ENCODE results near the gene METTL4. TPM values are rescaled to one million over a fixed set of nuclear protein-coding genes. Genes with fewer than 3 reads are reported as not detected.

METTL4 gene
- total and polyA plus RNA-seq, 9 of the 15 experiments (the other 6 are each of a cell fraction or from before 2014, with no cell fraction given), result 7.9 to 32.8 (median 22.1) TPM

DNA sequence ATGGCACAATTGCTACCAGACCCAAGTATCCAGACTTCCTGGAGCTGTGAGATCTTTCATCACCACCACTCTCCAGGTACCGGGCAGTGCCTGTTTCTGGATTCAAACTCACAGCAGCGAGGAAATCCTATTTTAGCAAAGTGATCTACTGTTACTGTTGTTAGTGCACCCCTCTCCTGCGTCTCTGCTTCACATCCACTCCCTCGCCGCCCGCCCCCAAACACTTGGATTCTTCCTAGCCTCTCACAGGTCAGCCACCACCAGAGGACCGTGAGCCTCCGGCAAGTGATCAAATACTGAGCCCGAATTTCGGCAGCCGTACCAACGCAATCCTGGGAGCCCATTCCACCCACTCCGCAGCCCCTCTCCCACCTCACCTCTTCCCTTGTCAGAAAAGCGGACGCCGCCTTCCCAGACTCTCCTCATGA lies 519 bp downstream of the METTL4 start (continued):
- TF ChIP-seq POLR3G (IDR thresholded peaks at IDR 0.05; ENCODE audit: extremely low read depth, insufficient read length, insufficient replicate concordance) (no peak), RBM17 (IDR thresholded peaks at IDR 0.05; ENCODE audit: borderline replicate concordance, low read depth, low read length) (no peak), ETS1 (conservative IDR thresholded peaks at IDR 0.05; ENCODE audit: control insufficient read depth, low read depth, low read length) (no peak), SP2 (IDR thresholded peaks at IDR 0.05; ENCODE audit: extremely low read depth, low read depth, low read length, poor library complexity, severe bottlenecking) (no peak), RBBP5 (IDR thresholded peaks at IDR 0.05; ENCODE audit: borderline replicate concordance, insufficient read depth, low read length, poor library complexity, severe bottlenecking) (no peak), HMG20B (CRISPR knock-in tag; IDR thresholded peaks at IDR 0.05) (no peak), SMARCC2 (IDR thresholded peaks at IDR 0.05; ENCODE audit: low read depth) (no peak), GTF2E2 (tag; IDR thresholded peaks at IDR 0.05) (no peak), BCOR (IDR thresholded peaks at IDR 0.05) (no peak), CHD2 (IDR thresholded peaks at IDR 0.05; ENCODE audit: low read depth, low read length) (no peak), ZNF75A (CRISPR knock-in tag; IDR thresholded peaks at IDR 0.05) (no peak), HNRNPL (IDR thresholded peaks at IDR 0.05; ENCODE audit: low read depth, low read length) (no peak), SRSF7 (optimal IDR thresholded peaks at IDR 0.05; ENCODE audit: low read depth, low read length) (no peak), ZNF3 (CRISPR knock-in tag; IDR thresholded peaks at IDR 0.05) (no peak), MTF1 (CRISPR knock-in tag; IDR thresholded peaks at IDR 0.05; ENCODE audit: borderline replicate concordance) (no peak), ZNF143 (CRISPR knock-in tag; IDR thresholded peaks at IDR 0.05) (no peak), CBX5 (IDR thresholded peaks at IDR 0.05; ENCODE audit: borderline replicate concordance, low read depth) (no peak), EWSR1 (IDR thresholded peaks at IDR 0.05; ENCODE audit: borderline replicate concordance, low read depth, partially characterized antibody) (no peak), ATF6 (CRISPR knock-in tag; IDR thresholded peaks at IDR 0.05) (no peak), RFX7 (CRISPR knock-in tag; IDR thresholded peaks at IDR 0.05) (no peak), ASH1L (IDR thresholded peaks at IDR 0.05; ENCODE audit: borderline replicate concordance, low read depth, partially characterized antibody) (no peak), ZNF551 (CRISPR knock-in tag; IDR thresholded peaks at IDR 0.05) (no peak)
- TF ChIP-seq, protein P1, sequence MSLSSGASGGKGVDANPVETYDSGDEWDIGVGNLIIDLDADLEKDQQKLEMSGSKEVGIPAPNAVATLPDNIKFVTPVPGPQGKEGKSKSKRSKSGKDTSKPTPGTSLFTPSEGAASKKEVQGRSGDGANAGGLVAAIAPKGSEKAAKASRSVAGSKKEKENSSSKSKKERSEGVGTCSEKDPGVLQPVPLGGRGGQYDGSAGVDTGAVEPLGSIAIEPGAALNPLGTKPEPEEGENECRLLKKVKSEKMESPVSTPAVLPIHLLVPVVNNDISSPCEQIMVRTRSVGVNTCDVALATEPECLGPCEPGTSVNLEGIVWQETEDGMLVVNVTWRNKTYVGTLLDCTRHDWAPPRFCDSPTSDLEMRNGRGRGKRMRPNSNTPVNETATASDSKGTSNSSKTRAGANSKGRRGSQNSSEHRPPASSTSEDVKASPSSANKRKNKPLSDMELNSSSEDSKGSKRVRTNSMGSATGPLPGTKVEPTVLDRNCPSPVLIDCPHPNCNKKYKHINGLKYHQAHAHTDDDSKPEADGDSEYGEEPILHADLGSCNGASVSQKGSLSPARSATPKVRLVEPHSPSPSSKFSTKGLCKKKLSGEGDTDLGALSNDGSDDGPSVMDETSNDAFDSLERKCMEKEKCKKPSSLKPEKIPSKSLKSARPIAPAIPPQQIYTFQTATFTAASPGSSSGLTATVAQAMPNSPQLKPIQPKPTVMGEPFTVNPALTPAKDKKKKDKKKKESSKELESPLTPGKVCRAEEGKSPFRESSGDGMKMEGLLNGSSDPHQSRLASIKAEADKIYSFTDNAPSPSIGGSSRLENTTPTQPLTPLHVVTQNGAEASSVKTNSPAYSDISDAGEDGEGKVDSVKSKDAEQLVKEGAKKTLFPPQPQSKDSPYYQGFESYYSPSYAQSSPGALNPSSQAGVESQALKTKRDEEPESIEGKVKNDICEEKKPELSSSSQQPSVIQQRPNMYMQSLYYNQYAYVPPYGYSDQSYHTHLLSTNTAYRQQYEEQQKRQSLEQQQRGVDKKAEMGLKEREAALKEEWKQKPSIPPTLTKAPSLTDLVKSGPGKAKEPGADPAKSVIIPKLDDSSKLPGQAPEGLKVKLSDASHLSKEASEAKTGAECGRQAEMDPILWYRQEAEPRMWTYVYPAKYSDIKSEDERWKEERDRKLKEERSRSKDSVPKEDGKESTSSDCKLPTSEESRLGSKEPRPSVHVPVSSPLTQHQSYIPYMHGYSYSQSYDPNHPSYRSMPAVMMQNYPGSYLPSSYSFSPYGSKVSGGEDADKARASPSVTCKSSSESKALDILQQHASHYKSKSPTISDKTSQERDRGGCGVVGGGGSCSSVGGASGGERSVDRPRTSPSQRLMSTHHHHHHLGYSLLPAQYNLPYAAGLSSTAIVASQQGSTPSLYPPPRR (CRISPR knock-in tag; IDR thresholded peaks at IDR 0.05; ENCODE audit: borderline replicate concordance), result no peak

Data from K562 (cell line).